ENCODE measurements around the gene CNTNAP4.

The CNTNAP4 gene

DNA sequence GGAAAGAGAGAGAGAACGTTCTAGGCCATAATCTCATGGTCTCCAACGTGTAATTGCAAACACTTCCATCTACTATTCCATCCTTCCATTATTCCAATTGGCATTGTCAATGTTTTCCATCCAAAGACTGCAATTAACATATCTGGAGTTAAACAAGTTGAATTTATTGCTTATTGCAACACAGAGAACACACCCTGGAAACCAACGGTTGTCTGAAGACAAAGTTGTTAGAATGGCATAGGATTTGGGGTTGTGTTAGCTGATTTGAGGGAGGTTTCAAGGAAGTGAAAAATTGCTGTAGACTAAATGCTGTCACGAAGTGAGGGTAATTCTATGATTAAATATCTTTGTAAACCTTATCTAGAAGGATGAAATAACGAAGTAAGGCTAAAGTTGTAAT, 178.8 kb downstream of the CNTNAP4 start:
- Histone ChIP-seq H3K4me3 (ENCODE audit: insufficient read length, low read depth) (no peak overlapping the region), H3K9ac (ENCODE audit: insufficient read length, low read depth) (no peak overlapping the region), H3K9me3 (ENCODE audit: insufficient read depth, low read length) (no peaks in the 10 kb centered on the region), H3K36me3 (ENCODE audit: insufficient read depth, insufficient read length, low read length) (no peaks in the 10 kb centered on the region), H3K4me1 (ENCODE audit: insufficient read depth, insufficient read length) (no peaks in the 10 kb centered on the region), H3K27me3 (ENCODE audit: insufficient read depth, insufficient read length) (no peaks in the 10 kb centered on the region)
- TF ChIP-seq ZNF274 (IDR thresholded peaks at IDR 0.05; ENCODE audit: low read depth, low read length) (no peak), SUZ12 (IDR thresholded peaks at IDR 0.05; ENCODE audit: extremely low read depth, insufficient read depth, insufficient read length) (no peak), YY1 (IDR thresholded peaks at IDR 0.05; ENCODE audit: insufficient read depth, insufficient read length) (no peak)
- DNase-seq (ENCODE audit: low read depth, low spot score): no peak

GRCh38 chr16:76459111-76459510, 181.9 kb downstream of the CNTNAP4 start:
- no peaks in the 10 kb centered on the region for H3K27me3 ChIP-seq (ENCODE audit: insufficient read depth, insufficient read length)
- H3K4me3 ChIP-seq (ENCODE audit: insufficient read length, low read depth): no peak overlapping the region
- TF ChIP-seq ZNF274 (IDR thresholded peaks at IDR 0.05; ENCODE audit: low read depth, low read length) (no peak), SUZ12 (IDR thresholded peaks at IDR 0.05; ENCODE audit: extremely low read depth, insufficient read depth, insufficient read length) (no peak), YY1 (IDR thresholded peaks at IDR 0.05; ENCODE audit: insufficient read depth, insufficient read length) (no peak)
- no peak for DNase-seq (ENCODE audit: low read depth, low spot score)
- no peaks in the 10 kb centered on the region for H3K36me3 ChIP-seq (ENCODE audit: insufficient read depth, insufficient read length, low read length)
- no peaks in the 10 kb centered on the region for H3K9me3 ChIP-seq (ENCODE audit: insufficient read depth, low read length)
- H3K4me1 ChIP-seq (ENCODE audit: insufficient read depth, insufficient read length): no peaks in the 10 kb centered on the region
- H3K9ac ChIP-seq (ENCODE audit: insufficient read length, low read depth): no peak overlapping the region

DNA sequence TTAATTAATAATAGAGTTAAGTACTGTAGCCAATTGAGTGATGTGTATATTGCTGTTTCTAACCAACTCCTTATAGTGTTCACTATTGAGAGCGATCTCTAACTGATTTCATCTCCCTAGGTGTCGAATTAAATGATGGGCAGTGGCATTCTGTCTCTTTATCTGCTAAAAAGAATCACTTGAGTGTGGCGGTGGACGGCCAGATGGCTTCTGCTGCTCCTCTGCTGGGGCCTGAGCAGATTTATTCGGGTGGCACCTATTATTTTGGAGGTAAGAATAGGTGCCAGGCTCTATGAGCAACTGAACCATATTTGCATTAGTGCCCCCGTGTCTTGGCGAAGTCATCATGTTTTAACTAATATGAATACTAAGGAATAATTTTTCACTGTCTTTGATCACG, 184.6 kb downstream of the CNTNAP4 start:
- no peaks in the 10 kb centered on the region for H3K9me3 ChIP-seq (ENCODE audit: insufficient read depth, low read length)
- no peak for TF ChIP-seq YY1 (IDR thresholded peaks at IDR 0.05; ENCODE audit: insufficient read depth, insufficient read length)
- no peak for TF ChIP-seq ZNF274 (IDR thresholded peaks at IDR 0.05; ENCODE audit: low read depth, low read length)
- TF ChIP-seq SUZ12 (IDR thresholded peaks at IDR 0.05; ENCODE audit: extremely low read depth, insufficient read depth, insufficient read length): no peak
- H3K27me3 ChIP-seq (ENCODE audit: insufficient read depth, insufficient read length): peaks cover 12% of the 10 kb centered on the region
- no peaks in the 10 kb centered on the region for H3K4me1 ChIP-seq (ENCODE audit: insufficient read depth, insufficient read length)
- H3K4me3 ChIP-seq (ENCODE audit: insufficient read length, low read depth): no peak overlapping the region
- no peak overlapping the region for H3K9ac ChIP-seq (ENCODE audit: insufficient read length, low read depth)
- no peak for DNase-seq (ENCODE audit: low read depth, low spot score)
- no peaks in the 10 kb centered on the region for H3K36me3 ChIP-seq (ENCODE audit: insufficient read depth, insufficient read length, low read length)

- no peak for DNase-seq (ENCODE audit: low read depth, low spot score)
- Histone ChIP-seq H3K9ac (ENCODE audit: insufficient read length, low read depth) (no peak overlapping the region), H3K9me3 (ENCODE audit: insufficient read depth, low read length) (no peaks in the 10 kb centered on the region), H3K4me1 (ENCODE audit: insufficient read depth, insufficient read length) (no peaks in the 10 kb centered on the region), H3K4me3 (ENCODE audit: insufficient read length, low read depth) (no peak overlapping the region), H3K27me3 (ENCODE audit: insufficient read depth, insufficient read length) (peaks cover 23% of the 10 kb centered on the region), H3K36me3 (ENCODE audit: insufficient read depth, insufficient read length, low read length) (no peaks in the 10 kb centered on the region)
- TF ChIP-seq SUZ12 (IDR thresholded peaks at IDR 0.05; ENCODE audit: extremely low read depth, insufficient read depth, insufficient read length): no peak
- no peak for TF ChIP-seq YY1 (IDR thresholded peaks at IDR 0.05; ENCODE audit: insufficient read depth, insufficient read length)
- TF ChIP-seq ZNF274 (IDR thresholded peaks at IDR 0.05; ENCODE audit: low read depth, low read length): no peak
Observed at GRCh38 chr16:76464955-76465620, 187.9 kb downstream of the CNTNAP4 start.

GRCh38 chr16:76466871-76467270, 189.7 kb downstream of the CNTNAP4 start:
- Histone ChIP-seq H3K36me3 (ENCODE audit: insufficient read depth, insufficient read length, low read length) (no peaks in the 10 kb centered on the region), H3K4me3 (ENCODE audit: insufficient read length, low read depth) (no peak overlapping the region), H3K27me3 (ENCODE audit: insufficient read depth, insufficient read length) (peaks cover 39% of the 10 kb centered on the region), H3K9ac (ENCODE audit: insufficient read length, low read depth) (no peak overlapping the region), H3K4me1 (ENCODE audit: insufficient read depth, insufficient read length) (no peaks in the 10 kb centered on the region), H3K9me3 (ENCODE audit: insufficient read depth, low read length) (no peaks in the 10 kb centered on the region)
- no peak for DNase-seq (ENCODE audit: low read depth, low spot score)
- no peak for TF ChIP-seq ZNF274 (IDR thresholded peaks at IDR 0.05; ENCODE audit: low read depth, low read length)
- TF ChIP-seq SUZ12 (IDR thresholded peaks at IDR 0.05; ENCODE audit: extremely low read depth, insufficient read depth, insufficient read length): no peak
- no peak for TF ChIP-seq YY1 (IDR thresholded peaks at IDR 0.05; ENCODE audit: insufficient read depth, insufficient read length)

- Histone ChIP-seq H3K4me1 (ENCODE audit: insufficient read depth, insufficient read length) (no peaks in the 10 kb centered on the region), H3K4me3 (ENCODE audit: insufficient read length, low read depth) (no peak overlapping the region), H3K27me3 (ENCODE audit: insufficient read depth, insufficient read length) (peaks cover 89% of the 10 kb centered on the region), H3K9me3 (ENCODE audit: insufficient read depth, low read length) (no peaks in the 10 kb centered on the region; the same call in 1 of the 2 replicates), H3K9ac (ENCODE audit: insufficient read length, low read depth) (no peak overlapping the region), H3K36me3 (ENCODE audit: insufficient read depth, insufficient read length, low read length) (no peaks in the 10 kb centered on the region)
- TF ChIP-seq SUZ12 (IDR thresholded peaks at IDR 0.05; ENCODE audit: extremely low read depth, insufficient read depth, insufficient read length) (no peak), YY1 (IDR thresholded peaks at IDR 0.05; ENCODE audit: insufficient read depth, insufficient read length) (no peak), ZNF274 (IDR thresholded peaks at IDR 0.05; ENCODE audit: low read depth, low read length) (no peak)
- DNase-seq (ENCODE audit: low read depth, low spot score): peak; percentile 15
Observed at GRCh38 chr16:76474048-76474447, 196.8 kb downstream of the CNTNAP4 start.

DNA sequence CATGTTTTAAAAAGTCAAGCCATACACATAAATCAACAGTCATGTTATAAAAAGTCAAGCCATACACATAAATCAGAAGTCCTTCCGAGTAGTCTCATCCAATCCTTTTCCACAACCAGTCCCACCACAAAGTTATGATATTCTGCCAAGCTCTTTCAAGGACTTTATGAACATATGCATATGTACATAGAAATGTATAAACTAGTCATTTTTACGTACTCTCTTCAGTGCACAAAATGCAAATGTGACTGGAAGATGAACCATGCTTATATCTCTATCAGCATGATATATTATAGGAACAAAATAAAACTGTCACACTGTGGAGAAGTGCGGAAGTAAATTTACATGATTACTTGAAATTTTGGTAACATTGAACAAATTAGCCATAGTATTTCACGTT, 200.9 kb downstream of the CNTNAP4 start:
- H3K36me3 ChIP-seq (ENCODE audit: insufficient read depth, insufficient read length, low read length): no peaks in the 10 kb centered on the region
- no peaks in the 10 kb centered on the region for H3K9me3 ChIP-seq (ENCODE audit: insufficient read depth, low read length)
- no peak overlapping the region for H3K9ac ChIP-seq (ENCODE audit: insufficient read length, low read depth)
- H3K4me3 ChIP-seq (ENCODE audit: insufficient read length, low read depth): no peak overlapping the region
- H3K4me1 ChIP-seq (ENCODE audit: insufficient read depth, insufficient read length): no peaks in the 10 kb centered on the region
- no peak for DNase-seq (ENCODE audit: low read depth, low spot score)
- TF ChIP-seq SUZ12 (IDR thresholded peaks at IDR 0.05; ENCODE audit: extremely low read depth, insufficient read depth, insufficient read length) (no peak), ZNF274 (IDR thresholded peaks at IDR 0.05; ENCODE audit: low read depth, low read length) (no peak), YY1 (IDR thresholded peaks at IDR 0.05; ENCODE audit: insufficient read depth, insufficient read length) (no peak)
- H3K27me3 ChIP-seq (ENCODE audit: insufficient read depth, insufficient read length): peaks cover 60% of the 10 kb centered on the region

Measured in NT2/D1 (cell line).